Measurements from ENCODE around the gene PDZD2.
A peak's percentile ranks its signal among the peaks of the same experiment; 100 is the strongest.
"Not testable (repeated sequence)": the region's sequence is repeated elsewhere in the genome, so short reads cannot be mapped to it uniquely, and the experiment has no call there.

PDZD2 gene

DNA sequence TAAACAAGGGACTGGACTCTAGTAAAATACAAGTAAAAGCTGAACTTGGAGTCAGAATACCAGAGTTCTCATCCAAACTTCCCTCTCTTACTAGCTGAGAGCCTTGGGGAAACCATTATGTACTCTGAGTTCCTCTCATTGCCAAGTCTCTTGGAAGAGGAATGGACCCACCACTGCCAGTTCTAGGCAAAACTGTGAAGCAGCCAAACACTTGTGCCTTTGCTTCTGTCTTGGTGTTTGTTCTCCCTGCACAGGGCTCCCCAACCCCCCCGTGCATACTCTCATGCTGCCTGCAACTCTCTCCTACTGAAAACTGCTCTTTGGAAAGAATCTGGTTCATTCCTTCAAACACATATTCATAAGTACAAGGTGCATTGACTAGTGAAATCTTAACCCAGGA, 102.6 kb downstream of the PDZD2 start:
- DNase-seq: peak; percentile 67

DNA sequence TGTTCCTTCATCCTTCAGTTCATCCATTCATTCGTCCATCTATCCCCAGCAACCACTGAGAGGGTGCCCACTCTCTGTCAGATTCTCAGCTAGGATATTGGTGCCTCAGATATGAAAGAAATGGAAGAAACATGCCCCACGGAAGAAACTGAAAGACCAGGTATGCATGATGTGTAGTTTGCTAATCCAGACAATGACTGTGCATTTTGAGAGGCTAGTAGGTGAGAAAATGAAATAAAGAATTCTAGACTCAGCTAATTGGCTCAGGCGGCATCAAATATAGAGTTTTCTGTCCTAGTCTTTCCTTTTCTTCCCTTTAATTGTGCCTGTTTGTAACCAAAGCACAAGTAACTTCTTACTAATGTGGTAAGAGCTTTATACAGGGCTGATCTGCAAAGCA, 104.7 kb downstream of the PDZD2 start:
- no peak for DNase-seq

DNA sequence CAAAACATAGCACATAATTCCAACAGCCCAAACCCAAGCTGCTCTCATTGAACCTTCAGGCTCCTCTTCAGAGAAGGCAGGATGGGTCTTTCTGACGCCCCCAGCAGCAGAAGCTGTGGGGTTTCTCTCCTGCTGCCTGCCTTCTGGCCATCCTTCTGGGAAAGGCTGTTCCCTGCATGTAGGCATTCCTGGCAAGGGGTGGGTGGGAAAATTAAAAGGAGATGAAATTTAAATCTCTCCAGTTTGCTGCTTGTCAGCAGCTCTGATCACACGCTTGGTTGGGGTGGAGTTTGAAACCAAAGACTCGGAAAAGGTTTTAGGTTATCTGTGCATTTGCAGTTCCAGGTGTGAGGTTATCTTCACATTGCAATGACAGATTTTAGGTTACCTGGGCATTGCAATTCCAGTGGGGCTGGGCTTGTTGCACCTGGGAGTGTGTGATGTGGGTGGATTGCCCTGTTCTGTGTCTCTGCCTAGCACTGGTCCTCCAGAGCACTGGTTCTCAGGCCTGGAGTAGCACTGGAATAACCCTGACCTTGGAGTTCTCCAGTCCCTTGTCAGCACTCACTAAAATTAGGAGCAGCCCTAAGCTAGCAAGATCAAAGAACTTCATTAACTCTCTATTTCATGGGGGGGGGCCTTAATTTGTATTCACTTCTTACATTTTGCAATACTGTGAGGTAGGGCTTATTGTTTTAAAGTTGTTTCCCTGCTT, 109.7 kb downstream of the PDZD2 start:
- DNase-seq: no peak

DNA sequence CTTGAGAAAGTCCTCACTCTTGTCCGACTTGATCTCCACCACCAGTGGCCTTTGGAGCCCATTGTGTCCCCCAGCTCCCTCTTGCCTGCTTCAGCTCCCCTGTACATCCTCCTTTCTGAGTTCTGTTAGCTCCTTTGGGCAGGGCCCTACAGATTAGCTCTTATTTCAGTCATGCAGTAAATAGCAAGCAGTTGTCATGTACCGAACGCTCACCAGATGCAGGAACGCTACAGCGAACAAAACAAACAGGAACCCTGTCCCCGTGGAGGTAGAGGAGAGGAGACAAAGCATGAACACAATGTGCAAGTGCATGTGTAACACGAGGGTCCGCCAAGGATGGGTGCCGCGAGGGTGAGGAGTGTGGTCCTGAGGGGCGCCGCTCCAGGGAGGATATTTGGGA, 111.3 kb downstream of the PDZD2 start:
- DNase-seq: no peak

DNA sequence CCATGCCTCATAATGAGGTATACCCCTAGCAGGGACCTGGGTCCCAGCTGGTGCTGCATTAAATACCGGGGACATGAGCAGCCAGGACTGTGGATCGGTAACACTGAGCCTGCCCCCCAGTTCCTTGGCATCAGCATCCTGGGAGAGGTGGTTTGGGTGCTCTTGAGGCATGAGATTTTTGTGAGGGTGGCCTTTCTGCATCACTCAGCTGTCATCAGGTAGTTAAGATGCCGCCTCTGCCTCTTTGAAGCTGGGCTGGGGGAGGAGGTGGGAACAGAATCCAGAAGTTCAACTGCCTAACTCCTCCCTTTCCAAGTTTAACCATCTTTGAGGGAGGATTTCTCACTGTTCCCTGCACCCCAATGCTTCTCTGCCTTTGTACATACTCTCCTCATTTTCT, 112.7 kb downstream of the PDZD2 start:
- DNase-seq: no peak

DNA sequence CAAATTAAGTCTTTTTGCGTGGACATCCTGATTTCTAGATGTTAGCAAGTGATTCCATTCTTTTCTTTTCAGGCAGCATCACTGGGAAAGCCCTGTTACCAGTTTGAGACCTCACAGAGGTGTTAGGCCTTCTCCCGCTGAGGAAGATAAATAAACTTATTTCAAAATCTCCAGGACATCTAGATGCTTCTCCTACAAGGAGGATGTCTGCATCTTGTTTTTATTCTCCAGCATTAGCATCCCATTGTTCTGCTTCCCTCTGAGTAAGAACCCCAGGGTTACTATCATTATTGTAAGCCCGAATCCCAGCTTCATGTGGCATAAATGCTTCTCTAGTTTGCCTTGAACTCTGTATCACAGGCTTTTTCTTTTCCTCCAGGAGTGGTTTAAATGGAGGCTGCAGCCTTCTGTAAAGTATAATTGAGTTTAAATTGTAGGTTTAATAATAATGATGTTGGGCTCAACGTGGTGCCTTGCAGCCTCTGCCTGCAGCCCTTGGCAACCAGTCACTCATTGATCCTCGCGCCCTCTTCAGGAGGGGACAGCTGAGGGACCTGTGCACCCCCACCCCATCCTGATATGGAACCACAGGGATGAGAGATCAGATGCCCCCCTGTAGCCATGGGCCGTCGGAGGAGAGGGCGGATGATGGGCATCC, 114.9 kb downstream of the PDZD2 start:
- no peak for DNase-seq

DNA sequence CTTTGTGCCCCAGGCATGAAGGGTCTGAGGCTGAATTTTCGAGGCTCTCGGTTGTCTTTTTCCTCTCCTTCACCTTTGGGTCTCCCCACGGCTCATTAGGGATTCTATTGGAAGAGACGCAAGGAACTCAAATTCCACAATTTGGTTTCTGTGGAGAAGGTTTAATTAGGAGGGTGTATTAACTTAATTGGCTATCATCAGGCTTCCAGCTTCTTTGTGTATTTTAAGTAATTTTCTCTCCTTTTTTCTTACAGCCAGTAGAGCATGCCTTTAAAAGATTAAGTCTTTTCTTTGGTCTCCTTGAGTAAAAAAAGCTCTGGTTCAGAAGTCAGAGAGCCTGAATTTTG, 115.4 kb downstream of the PDZD2 start:
- no peak for DNase-seq

DNA sequence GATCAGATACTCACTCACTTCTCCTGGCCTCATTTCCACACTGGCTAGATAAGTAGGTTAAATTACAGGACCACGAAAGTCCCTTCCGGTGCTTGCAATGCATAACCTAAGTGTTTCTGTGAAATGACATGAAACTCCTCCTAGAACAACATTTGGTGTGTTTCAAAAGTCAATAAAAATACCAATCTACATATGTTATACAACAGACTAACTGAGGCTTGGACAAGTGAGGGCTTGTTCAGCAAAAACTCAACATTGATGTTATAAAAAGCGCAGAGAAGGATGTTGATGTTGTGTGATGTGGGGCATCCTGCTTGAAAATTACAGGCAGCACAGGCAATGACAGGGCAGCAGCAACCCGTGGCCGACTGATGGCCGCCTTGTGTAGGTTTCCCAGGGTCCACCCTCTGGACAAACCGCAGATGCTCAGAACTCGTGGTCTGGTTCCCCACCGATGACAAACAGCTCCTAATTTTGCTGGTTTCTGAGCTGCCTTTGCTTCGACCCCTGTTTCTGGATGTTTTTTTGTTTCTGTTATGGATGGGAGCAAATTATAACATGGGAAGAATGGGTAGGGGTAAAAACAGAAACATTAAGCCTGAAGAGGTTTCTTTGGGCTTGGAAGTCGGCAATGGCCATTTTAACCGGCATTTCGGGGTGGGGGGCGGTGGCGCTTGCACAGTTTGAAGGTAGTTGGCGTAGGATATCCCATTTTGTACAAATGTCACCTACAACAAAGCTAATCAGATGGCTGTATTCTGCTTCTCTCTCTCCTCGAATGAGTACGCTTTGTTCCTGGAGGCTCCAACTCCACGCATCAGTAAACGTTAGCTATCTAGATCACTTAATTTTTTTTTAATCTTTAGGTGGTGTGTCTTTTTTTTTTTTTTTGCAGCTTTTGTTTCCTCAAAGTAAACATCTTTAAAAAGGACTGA, 116.1 kb downstream of the PDZD2 start:
- DNase-seq: peak; percentile 63

DNA sequence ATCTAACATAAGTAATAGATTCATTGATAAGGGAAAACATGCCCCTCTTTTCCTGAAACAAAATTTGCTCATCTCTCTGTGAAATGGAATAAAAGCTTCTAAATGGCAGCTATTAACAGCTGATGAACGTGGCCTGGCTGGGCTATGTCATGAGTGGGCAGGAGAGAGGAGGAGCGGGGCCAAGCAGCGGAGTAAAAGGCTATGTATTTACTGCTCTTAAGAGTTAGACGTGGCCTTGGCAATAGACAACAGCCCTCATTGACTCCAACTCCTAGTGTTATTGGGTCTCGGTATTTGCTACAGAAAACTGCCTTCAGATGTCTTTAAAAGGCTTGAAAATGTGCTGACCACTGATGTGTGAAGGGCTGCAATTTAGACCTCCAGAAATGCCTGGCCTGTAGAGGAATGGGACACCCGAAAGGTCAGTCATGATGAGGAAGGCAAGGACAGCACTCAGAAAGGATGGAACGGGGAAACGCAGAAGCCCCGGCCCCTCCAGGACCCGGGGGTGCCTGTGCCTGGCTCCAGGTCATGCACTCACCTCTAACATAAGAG, 116.8 kb downstream of the PDZD2 start:
- DNase-seq: no peak

DNA sequence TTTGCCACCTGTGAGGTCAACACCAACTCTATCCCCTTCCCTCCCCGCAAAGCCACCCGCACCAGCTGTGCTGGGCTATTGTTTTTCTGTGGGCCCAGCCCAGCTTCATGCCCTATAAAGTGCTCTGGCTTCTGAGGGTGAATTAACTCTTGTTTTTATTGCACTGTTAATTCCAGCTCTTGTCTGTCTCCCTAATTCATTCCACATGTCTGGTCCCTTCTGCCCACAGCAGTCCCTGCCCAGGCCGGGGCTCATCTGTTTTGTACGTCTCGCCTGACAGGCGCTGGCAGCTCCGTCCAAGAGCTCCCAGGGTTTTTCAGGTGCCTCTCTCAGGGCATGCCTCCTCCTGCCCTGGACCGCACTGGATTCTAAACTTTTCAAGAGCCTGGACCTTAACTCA, 118.9 kb downstream of the PDZD2 start:
- DNase-seq: no peak

DNA sequence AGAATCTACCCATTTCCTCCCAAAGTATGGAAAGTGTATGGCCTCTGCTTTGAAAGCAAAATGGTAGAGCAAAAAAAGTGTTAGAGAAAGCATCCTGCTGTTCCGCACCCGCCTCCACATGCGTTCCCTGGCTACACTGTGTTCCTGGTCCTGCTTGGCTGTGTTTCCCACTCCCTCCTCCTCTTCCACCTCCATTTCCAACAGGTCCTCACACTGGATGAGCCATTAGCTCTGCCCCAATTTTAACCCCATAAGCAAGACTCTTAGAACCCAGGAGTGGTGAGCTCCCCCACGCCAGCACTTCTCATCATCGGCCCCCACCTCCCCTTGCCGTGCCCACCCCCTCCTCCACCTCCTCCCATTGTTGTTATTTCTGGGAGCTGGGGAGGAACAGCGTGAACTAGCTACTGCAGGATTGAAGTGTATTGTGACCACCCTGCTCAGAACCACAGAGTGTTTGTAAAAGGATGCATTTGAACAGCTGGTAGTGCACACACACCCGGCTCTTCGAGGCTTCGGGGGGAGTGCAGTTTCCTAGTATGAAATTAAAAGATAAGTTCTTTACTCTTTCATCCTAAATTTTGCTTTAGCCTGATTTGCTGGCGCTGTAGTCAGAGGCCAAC, 120.0 kb downstream of the PDZD2 start:
- no peak for DNase-seq

DNA sequence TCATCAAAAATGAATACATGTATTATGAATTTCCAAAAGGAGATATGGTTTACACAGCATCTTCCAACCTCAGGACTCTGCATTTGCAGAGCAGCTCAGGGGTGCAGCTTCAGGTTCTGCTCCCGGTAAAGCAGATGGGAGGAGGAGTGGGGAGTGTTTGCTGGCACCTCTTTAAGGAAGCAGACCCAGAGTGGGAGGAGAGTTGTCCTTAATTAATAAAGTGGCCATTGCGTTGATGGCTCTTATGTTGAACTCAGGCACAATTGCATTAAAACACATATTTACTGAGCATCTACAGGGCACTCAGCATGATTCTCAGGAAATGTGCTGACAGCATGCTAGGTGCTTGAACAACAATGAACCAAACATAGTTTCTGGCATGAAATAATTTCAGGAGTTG, 121.0 kb downstream of the PDZD2 start:
- no peak for DNase-seq

DNA sequence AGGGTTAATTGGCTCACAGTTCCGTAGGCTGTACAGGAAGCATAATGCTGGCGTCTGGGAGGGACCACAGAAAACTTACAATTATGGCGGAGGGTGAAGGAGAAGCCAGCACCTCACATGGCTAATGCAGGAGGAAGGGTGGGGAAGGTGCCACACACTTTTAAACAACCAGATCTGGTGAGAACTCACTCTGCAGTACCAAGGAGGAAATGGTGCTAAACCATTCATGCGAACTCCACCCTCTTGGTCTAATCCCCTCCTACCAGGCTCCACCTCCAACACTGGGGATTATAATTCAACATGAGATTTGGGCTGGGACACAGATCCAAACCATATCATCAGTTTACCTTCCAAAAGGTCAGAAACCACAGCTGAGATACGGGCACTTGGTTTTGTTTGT, 122.9 kb downstream of the PDZD2 start:
- no peak for DNase-seq

DNA sequence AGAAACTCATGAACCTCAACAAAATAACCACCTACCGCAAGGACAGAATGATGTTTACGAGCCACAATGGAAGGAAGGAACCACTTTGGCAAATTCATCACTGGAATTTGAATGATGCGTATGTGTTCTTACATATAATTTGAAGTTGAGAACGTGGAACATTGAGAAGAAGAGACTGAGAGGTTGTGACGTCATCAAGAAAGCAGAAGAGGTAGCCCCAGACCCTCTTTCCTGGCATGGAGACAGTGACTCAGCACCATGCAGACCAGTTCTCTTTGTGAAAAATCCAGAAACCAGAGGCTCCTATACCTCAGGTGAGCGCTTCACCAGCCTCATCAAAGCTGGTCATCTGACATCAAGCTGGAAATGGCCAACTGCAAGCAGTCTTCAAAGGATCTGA, 124.5 kb downstream of the PDZD2 start:
- DNase-seq: no peak

DNA sequence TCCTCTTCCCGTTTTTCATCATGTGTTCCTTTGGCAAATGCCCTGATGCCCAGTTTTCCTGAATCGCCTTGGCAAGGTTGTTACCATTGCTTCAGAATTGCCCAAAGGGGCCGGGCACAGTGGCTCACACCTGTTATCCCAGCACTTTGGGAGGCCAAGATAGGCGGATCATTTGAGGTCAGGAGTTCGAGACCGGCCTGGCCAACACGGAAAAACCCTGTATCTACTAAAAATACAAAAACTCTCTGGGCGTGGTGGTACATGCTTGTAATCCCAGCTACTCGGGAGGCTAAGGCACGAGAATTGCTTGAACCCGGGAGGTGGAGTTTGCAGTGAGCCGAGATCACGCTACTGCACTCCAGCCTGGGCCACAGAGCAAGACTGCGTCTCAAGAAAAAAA, 125.8 kb downstream of the PDZD2 start:
- not testable (repeated sequence) for DNase-seq

DNA sequence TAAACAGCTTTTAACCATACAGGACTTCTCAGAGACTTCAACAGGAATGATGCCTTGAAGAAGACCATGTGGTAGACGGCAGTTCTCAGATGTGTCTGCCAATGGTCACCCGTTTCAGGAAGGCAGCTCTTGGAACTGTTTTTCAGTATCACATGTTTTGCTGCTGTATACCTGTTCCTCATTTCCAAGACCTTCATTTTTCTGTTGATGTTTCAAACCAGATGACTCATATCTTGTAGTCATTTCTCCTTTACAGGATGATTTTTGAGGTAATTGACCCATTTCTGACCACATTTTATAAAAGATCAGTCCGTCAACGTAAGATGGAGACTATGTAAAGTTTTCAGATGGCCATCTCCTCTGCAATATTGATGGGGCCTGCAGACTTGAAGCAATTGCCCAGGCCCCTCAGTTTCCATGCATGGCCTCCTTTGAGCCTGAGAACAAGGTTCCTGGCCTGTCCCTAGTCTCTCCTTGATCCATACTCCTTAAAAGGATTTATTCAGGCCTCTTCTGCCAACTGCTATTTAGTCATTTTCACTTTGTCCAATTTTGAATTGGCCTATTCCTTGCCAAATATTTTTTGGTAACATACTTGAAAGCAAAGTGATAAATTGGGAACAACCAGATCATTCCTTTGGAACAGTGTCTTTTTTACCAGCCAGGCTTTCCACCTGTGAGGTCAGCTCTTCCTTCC, 128.6 kb downstream of the PDZD2 start:
- DNase-seq: no peak

DNA sequence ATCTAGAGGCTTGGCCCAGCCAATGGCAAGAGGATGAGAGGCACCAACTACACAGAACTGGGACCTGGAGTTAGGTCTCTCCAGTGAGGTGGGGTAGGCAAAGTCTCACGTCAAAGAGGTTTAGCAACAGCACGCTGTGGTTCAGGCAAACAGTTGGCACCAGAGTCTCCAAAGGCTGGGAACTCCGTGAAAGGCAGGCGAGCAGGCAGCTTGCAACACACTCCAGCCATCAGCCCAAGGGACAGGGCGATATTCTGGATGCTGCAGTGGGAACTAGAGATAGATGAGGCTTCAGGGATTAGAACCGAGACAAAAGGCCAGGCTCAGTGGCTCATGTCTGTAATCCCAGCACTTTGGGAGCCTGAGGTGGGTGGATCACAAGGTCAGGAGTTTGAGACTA, 129.1 kb downstream of the PDZD2 start:
- no peak for DNase-seq

DNA sequence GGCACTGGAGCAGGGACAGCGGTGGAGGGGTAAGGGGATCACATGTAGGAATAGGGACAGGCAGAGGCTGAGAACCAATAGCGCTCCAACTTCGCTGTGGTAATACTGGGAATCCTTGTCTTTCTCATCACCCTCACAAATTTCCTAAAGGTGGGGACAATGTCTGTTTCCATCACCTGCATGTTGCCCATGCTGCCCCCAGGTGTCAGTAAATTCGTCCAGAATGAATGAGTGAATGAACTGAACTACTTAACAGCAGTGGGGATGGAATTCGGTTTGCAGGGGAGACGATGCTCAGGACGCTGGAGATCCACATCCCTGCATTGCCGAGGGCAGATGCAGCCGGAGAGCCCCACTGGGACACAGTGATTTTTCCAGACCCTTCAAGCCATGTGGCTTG, 129.9 kb downstream of the PDZD2 start:
- DNase-seq: no peak

DNA sequence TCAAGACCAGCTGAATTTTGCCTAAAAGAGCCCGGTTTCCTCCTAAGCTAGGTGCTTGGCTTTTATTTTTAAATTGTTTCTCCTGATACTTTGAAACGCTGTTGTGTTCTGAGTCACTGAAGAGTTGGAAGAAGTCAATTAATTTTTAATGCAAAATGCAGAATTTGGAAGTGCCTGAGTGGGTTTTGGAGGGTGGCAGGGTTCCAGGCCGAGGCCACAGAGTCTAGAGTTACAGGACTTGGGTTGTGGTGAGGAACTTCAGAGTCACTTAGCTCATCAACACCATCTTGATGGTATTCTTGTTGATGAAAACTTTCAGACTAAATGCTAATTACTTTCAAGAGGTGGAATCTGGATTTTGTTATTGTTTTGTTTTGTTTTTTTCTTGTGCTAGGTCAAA, 130.6 kb downstream of the PDZD2 start:
- DNase-seq: peak; percentile 45

DNA sequence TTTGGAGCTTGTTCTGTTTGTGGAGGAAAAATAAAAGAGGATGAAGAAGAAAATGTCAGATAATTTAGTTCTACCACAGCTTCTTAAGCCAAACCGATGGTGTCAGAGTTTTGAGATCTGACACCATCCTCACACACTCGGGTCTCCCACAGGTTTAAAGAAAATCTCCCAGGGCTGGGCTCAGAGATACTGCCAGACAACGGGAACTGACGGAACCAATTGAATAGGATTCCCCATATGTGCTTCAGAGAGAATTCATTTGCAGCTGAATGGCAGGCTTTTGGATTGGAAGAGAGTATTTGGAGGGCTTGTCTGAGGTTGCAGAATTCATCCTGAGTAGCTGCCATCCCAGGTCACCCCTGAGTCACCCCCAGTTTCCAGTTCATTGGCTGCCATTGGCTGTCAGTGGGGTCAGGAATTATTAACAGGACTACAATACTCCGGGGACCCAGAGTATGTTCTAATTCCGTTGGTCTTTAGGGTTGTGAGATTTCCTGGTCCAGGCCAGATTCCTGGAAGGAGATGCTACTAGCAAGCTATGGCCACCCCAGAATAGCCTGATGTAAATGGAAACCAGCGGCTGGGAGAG, 131.3 kb downstream of the PDZD2 start:
- no peak for DNase-seq

DNA sequence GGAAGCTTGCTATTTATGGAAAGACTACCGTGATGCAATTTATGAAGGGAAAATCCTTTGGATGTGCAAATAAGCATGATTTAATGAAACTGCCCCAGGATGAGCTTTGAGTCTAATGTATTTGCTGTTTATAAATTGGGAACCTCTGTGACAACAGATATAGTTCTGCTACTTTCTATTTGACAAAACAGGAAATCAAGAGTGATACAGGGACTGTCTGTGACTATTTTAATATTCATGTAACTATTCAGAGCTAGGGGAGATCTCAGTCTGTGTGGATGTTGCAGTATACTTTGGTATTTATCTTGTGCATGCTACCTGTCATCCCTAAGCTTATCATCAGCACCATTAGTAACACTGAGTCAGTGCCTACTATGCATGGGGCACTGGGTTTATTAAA, 132.1 kb downstream of the PDZD2 start:
- no peak for DNase-seq

DNA sequence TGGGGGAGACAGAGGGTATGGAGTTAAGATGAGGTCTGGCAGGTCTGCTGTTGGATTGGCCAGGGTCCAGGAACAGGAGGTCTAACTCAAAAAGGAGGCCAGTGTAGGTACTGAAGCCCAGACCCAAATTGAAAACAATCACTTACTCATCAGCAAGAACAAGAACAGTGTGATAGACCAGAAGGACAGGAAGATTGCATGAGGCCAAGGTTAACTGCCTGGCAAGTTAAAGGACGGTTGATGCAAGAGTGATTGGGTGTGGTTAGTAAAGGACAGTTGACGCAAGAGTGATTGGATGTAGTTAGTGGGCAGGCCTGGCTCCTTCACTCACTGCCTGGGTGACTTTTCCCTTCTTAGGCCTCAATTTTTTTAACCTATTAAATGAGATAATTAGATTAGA, 132.6 kb downstream of the PDZD2 start:
- DNase-seq: no peak
